ENCODE data around the gene SIPA1L3. TPM values are rescaled to one million over a fixed set of nuclear protein-coding genes. Genes with fewer than 3 reads are reported as not detected.

SIPA1L3 gene
- total and polyA plus RNA-seq, 9 of the 15 experiments (the other 6 are each of a cell fraction or from before 2014, with no cell fraction given): 0.01 to 6.1 (median 2.5) TPM

GRCh38 chr19:38045554-38046253, 138.7 kb downstream of the SIPA1L3 start:
- Histone ChIP-seq H3K9me1 (ENCODE audit: control insufficient read depth, insufficient read depth, low read length) (no peaks in the 10 kb centered on the region), H3K36me3 (ENCODE audit: control insufficient read depth, insufficient read depth, low read length) (no peaks in the 10 kb centered on the region), H3K4me2 (ENCODE audit: insufficient read depth, low read length) (no peak overlapping the region), H3K4me3 (no peak overlapping the region), H3K79me2 (ENCODE audit: control insufficient read depth, insufficient read depth, low read length) (no peaks in the 10 kb centered on the region), H2AFZ (ENCODE audit: low read depth, low read length) (no peak overlapping the region), H3K9ac (ENCODE audit: insufficient read depth in 1 of 2, low read depth in 2 of 2, low read length in 2 of 2) (no peak overlapping the region), H3K27me3 (ENCODE audit: control insufficient read depth in 2 of 2, insufficient read depth in 2 of 2, low read length in 2 of 2) (peaks cover 13 to 36% of the 10 kb centered on the region in 2 experiments; a peak in 4 of 5 replicates), H3K9me3 (replicated peaks; ENCODE audit: control insufficient read depth, insufficient read depth, low read depth, low read length) (no peaks in the 10 kb centered on the region), H4K20me1 (replicated peaks; ENCODE audit: control insufficient read depth, insufficient read depth, low read length) (peaks cover 8% of the 10 kb centered on the region; the same call in 1 of the 2 replicates), H3K4me1 (replicated peaks in 1 of 2; ENCODE audit: control insufficient read depth in 2 of 2, insufficient read depth in 2 of 2, low read length in 2 of 2) (no peaks in the 10 kb centered on the region; a peak in 1 of 5 replicates), H3K27ac (ENCODE audit: extremely low read depth, low read depth, low read length) (no peak overlapping the region)
- CTCF ChIA-PET (ENCODE audit: low intra/inter-chr PET ratio): no interaction called here
- POLR2A ChIA-PET: interaction anchor here (0.6 kb wide), 3 partner anchors 114 to 578 kb away, joined by 3 to 6 read pairs (median 3); no protein-coding TSS in a partner anchor
- ATAC-seq (no peak), DNase-seq (ENCODE audit: extremely low read depth in 1 of 4, low spot score in 3 of 4) (no peak), FAIRE-seq (no peak)
- BruUV-seq (replicated peaks): no TSS peak
- in situ Hi-C loops (cut with MboI) (no loop called here), intact Hi-C loops (cut with micrococcal nuclease) (no loop called here)
- 21% methylated on average over 15 of the region's 15 CpGs for WGBS (ENCODE audit: insufficient coverage, low coverage, missing lambda C conversion rate)
- TF ChIP-seq FOS (IDR thresholded peaks at IDR 0.05; ENCODE audit: extremely low read depth, insufficient read length): no peak
- TF ChIP-seq NFIX (CRISPR knock-in tag; IDR thresholded peaks at IDR 0.05; ENCODE audit: low read depth): no peak
- TF ChIP-seq ZBTB11 (CRISPR knock-in tag; IDR thresholded peaks at IDR 0.05): no peak
- no peak for TF ChIP-seq TEAD1 (CRISPR knock-in tag; IDR thresholded peaks at IDR 0.05)
- TF ChIP-seq JUND (IDR thresholded peaks at IDR 0.05; ENCODE audit: borderline replicate concordance, low read depth, low read length): no peak
- TF ChIP-seq JUND (tag; IDR thresholded peaks at IDR 0.05; ENCODE audit: borderline replicate concordance, low read depth, low read length): no peak
- TF ChIP-seq ZNF175 (CRISPR knock-in tag; IDR thresholded peaks at IDR 0.05; ENCODE audit: low read depth): no peak
- TF ChIP-seq ZNF232 (CRISPR knock-in tag; IDR thresholded peaks at IDR 0.05): no peak
- no peak for TF ChIP-seq PYGO2 (tag; IDR thresholded peaks at IDR 0.05)
- no peak for TF ChIP-seq ZNF77 (CRISPR knock-in tag; IDR thresholded peaks at IDR 0.05)
- no peak for TF ChIP-seq ATF1 (CRISPR knock-in tag; IDR thresholded peaks at IDR 0.05)
- TF ChIP-seq ATF1 (tag; IDR thresholded peaks at IDR 0.05): no peak
- no peak for TF ChIP-seq HOMEZ (CRISPR knock-in tag; IDR thresholded peaks at IDR 0.05)
- TF ChIP-seq ZNF316 (IDR thresholded peaks at IDR 0.05): no peak
- TF ChIP-seq ZNF589 (CRISPR knock-in tag; IDR thresholded peaks at IDR 0.05; ENCODE audit: low read depth): no peak
- TF ChIP-seq HMBOX1 (IDR thresholded peaks at IDR 0.05): no peak
- TF ChIP-seq PRMT5 (CRISPR knock-in tag; IDR thresholded peaks at IDR 0.05): no peak

All from K562 (cell line).